ENCODE measurements around the gene HNRNPAB.
"Not testable (repeated sequence)": the region's sequence is repeated elsewhere in the genome, so short reads cannot be mapped to it uniquely, and the experiment has no call there.

HNRNPAB gene

GRCh38 chr5:178232124-178232919 lies 28.0 kb downstream of the HNRNPAB start, which contains the start of gene PHYKPL:
TSS of gene PHYKPL (minus strand) at chr5:178232802. CDS start at chr5:178232550, 252 bp downstream.
- peak; percentile 84 for DNase-seq

- DNase-seq, result no peak
Observed at GRCh38 chr5:178232920-178233429, 28.6 kb downstream of the HNRNPAB start.

- no peak for DNase-seq
Observed at GRCh38 chr5:178234121-178234749, 29.9 kb downstream of the HNRNPAB start.

GRCh38 chr5:178234750-178235587 lies 30.6 kb downstream of the HNRNPAB start:
- DNase-seq, result peak; percentile 82

GRCh38 chr5:178235588-178235974 lies 31.2 kb downstream of the HNRNPAB start:
- no peak for DNase-seq

- DNase-seq, result no peak
Observed at GRCh38 chr5:178236126-178236525, 31.8 kb downstream of the HNRNPAB start.

GRCh38 chr5:178236679-178237078 lies 32.3 kb downstream of the HNRNPAB start:
- no peak for DNase-seq

- DNase-seq, result no peak
Observed at GRCh38 chr5:178237431-178238312, 33.3 kb downstream of the HNRNPAB start.

- DNase-seq, result no peak
Observed at GRCh38 chr5:178238313-178238635, 33.9 kb downstream of the HNRNPAB start.

- DNase-seq, result no peak
Observed at GRCh38 chr5:178238711-178239592, 34.6 kb downstream of the HNRNPAB start.

GRCh38 chr5:178239626-178240301 lies 35.4 kb downstream of the HNRNPAB start:
- DNase-seq, result not testable (repeated sequence)

GRCh38 chr5:178240341-178240741 lies 36.0 kb downstream of the HNRNPAB start:
- DNase-seq, result no peak

GRCh38 chr5:178240766-178241165 lies 36.4 kb downstream of the HNRNPAB start:
- DNase-seq, result no peak

GRCh38 chr5:178241231-178241663 lies 36.9 kb downstream of the HNRNPAB start:
- DNase-seq, result no peak

- DNase-seq, result no peak
Observed at GRCh38 chr5:178241688-178242231, 37.4 kb downstream of the HNRNPAB start.

GRCh38 chr5:178242416-178242815 lies 38.1 kb downstream of the HNRNPAB start:
- DNase-seq, result no peak

- no peak for DNase-seq
Observed at GRCh38 chr5:178244576-178244975, 40.2 kb downstream of the HNRNPAB start.

GRCh38 chr5:178245389-178245788 lies 41.1 kb downstream of the HNRNPAB start:
- DNase-seq, result no peak

GRCh38 chr5:178246624-178247279 lies 42.4 kb downstream of the HNRNPAB start:
- DNase-seq, result no peak

All from activated CD4-positive, alpha-beta T cell treated with anti-CD3 and anti-CD28 coated beads, Interleukin-2, Interleukin-6, amounts not matched to agents 100 ng/mL and 50 ng/mL, durations not matched to agents 16 hours and 8 hours (primary cell).